H9 (cell line): ENCODE results near the gene RLBP1. TPM values are rescaled to one million over a fixed set of nuclear protein-coding genes. Genes with fewer than 3 reads are reported as not detected.

Source experiments
- DNase-seq: peaks from one replicate; pipeline ENCODE4 v3.0.0-alpha.2; 2017
- H2AFZ ChIP-seq: one replicate; pipeline ENCODE4 v1.6.1; 2013; ENCODE audit warnings: mild to moderate bottlenecking, low read length, control low read depth, moderate library complexity
- H2AK5ac ChIP-seq: 2 replicates; pipeline ENCODE4 v1.6.1; 2013; ENCODE audit warnings: low read length, control low read depth, mixed read lengths; ENCODE audit not compliant: insufficient read length
- H2BK120ac ChIP-seq: one replicate; pipeline ENCODE4 v1.6.1; 2013; ENCODE audit warnings: low read depth, mild to moderate bottlenecking, low read length, control low read depth, inconsistent platforms; ENCODE audit not compliant: poor library complexity, severe bottlenecking
- H2BK12ac ChIP-seq: 2 replicates; pipeline ENCODE4 v1.6.1; 2013; ENCODE audit warnings: low read length, control low read depth, mixed read lengths, low read depth; ENCODE audit not compliant: insufficient read length
- H2BK15ac ChIP-seq: 2 replicates; pipeline ENCODE4 v1.6.1; 2013; ENCODE audit warnings: low read depth, low read length, control low read depth
- H2BK20ac ChIP-seq: one replicate; pipeline ENCODE4 v1.6.1; 2013; ENCODE audit warnings: low read depth, mild to moderate bottlenecking, low read length, control low read depth, inconsistent platforms; ENCODE audit not compliant: poor library complexity, severe bottlenecking
- H2BK5ac ChIP-seq: 2 replicates; pipeline ENCODE4 v1.6.1; 2013; ENCODE audit warnings: low read length, control low read depth, mixed read lengths; ENCODE audit not compliant: insufficient read length
- H3K14ac ChIP-seq: 2 replicates; pipeline ENCODE4 v1.6.1; 2013; ENCODE audit warnings: low read length, control low read depth; ENCODE audit not compliant: insufficient read depth
- H3K18ac ChIP-seq: 2 replicates; pipeline ENCODE4 v1.6.1; 2013; ENCODE audit warnings: low read depth, mild to moderate bottlenecking, mixed read lengths, low read length, control low read depth; ENCODE audit not compliant: insufficient read length
- H3K23ac ChIP-seq: 2 replicates; pipeline ENCODE4 v1.6.1; 2013; ENCODE audit warnings: low read length, control low read depth, mixed read lengths, low read depth; ENCODE audit not compliant: insufficient read length
- H3K23me2 ChIP-seq: 2 replicates; pipeline ENCODE4 v1.6.1; 2013; ENCODE audit warnings: low read depth, mild to moderate bottlenecking, mixed read lengths, low read length, control low read depth; ENCODE audit not compliant: insufficient read length, poor library complexity, severe bottlenecking
- H3K27ac ChIP-seq: 2 replicates; pipeline ENCODE4 v1.5.1; 2013; ENCODE audit warnings: low read length, control low read depth, mixed read lengths, low read depth; ENCODE audit not compliant: insufficient read length
- H3K27me3 ChIP-seq: 2 replicates; pipeline ENCODE4 v1.6.1; 2013; ENCODE audit warnings: low read length, control low read depth, inconsistent platforms; ENCODE audit not compliant: insufficient read depth
- H3K4ac ChIP-seq: 2 replicates; pipeline ENCODE4 v1.6.1; 2013; ENCODE audit warnings: low read depth, mild to moderate bottlenecking, control low read depth, inconsistent platforms, low read length, moderate library complexity
- H3K4me1 ChIP-seq: 2 replicates; pipeline ENCODE4 v1.6.1; 2013; ENCODE audit warnings: low read length, control low read depth, inconsistent platforms; ENCODE audit not compliant: insufficient read depth
- H3K4me2 ChIP-seq: 2 replicates; pipeline ENCODE4 v1.6.1; 2013; ENCODE audit warnings: low read length, control low read depth, mixed read lengths; ENCODE audit not compliant: insufficient read length, insufficient read depth
- H3K56ac ChIP-seq: 2 replicates; pipeline ENCODE4 v1.6.1; 2013; ENCODE audit warnings: low read depth, mild to moderate bottlenecking, mixed read lengths, low read length, control low read depth; ENCODE audit not compliant: insufficient read length
- H3K79me1 ChIP-seq: 2 replicates; pipeline ENCODE4 v1.6.1; 2013; ENCODE audit warnings: low read depth, mild to moderate bottlenecking, moderate library complexity, low read length, control low read depth, inconsistent platforms; ENCODE audit not compliant: insufficient read depth, poor library complexity, severe bottlenecking
- H3K79me2 ChIP-seq: 2 replicates; pipeline ENCODE4 v1.6.1; 2013; ENCODE audit warnings: low read length, control low read depth, inconsistent platforms; ENCODE audit not compliant: insufficient read depth
- H3K9ac ChIP-seq: 2 replicates; pipeline ENCODE4 v1.6.1; 2013; ENCODE audit warnings: low read length, control low read depth, mixed read lengths; ENCODE audit not compliant: insufficient read length; ENCODE audit errors: extremely low read depth
- H3K9me3 ChIP-seq: one replicate; pipeline ENCODE4 v1.6.1; 2013; ENCODE audit warnings: low read depth, low read length, inconsistent platforms; ENCODE audit not compliant: control insufficient read depth
- H3T11ph ChIP-seq: one replicate; pipeline ENCODE4 v1.6.1; 2013; ENCODE audit warnings: mild to moderate bottlenecking, low read length, control low read depth, inconsistent platforms
- H4K20me1 ChIP-seq: one replicate; pipeline ENCODE4 v1.6.1; 2013; ENCODE audit not compliant: control insufficient read depth, insufficient read length, insufficient read depth
- H4K5ac ChIP-seq: 2 replicates; pipeline ENCODE4 v1.6.1; 2013; ENCODE audit warnings: low read depth, mild to moderate bottlenecking, mixed read lengths, low read length, control low read depth; ENCODE audit not compliant: insufficient read length
- H4K8ac ChIP-seq: replicated peaks from 2 replicates; pipeline ENCODE4 v1.6.1; 2013; ENCODE audit warnings: low read length, control low read depth, mixed read lengths, low read depth; ENCODE audit not compliant: insufficient read length
- H4K91ac ChIP-seq: 2 replicates; pipeline ENCODE4 v1.6.1; 2013; ENCODE audit warnings: low read depth, mild to moderate bottlenecking, moderate library complexity, mixed read lengths, low read length, control low read depth; ENCODE audit not compliant: insufficient read length
- H3K27ac Mint-ChIP-seq, 3 experiments: 2 replicates in 2 of 3; 3 replicates in 1 of 3; pipeline ENCODE4 v1.8.0; 2020 to 2021; ENCODE audit warnings: mixed read lengths in 3 of 3, mild to moderate bottlenecking in 1 of 3, moderate library complexity in 1 of 3
- H3K27me3 Mint-ChIP-seq: 2 replicates; pipeline ENCODE4 v1.8.0; 2021; ENCODE audit warnings: low read depth, mild to moderate bottlenecking, moderate library complexity, mixed read lengths
- H3K36me3 Mint-ChIP-seq, 3 experiments: 2 replicates in 2 of 3; 3 replicates in 1 of 3; pipeline ENCODE4 v1.8.0; 2020 to 2021; ENCODE audit warnings: low read depth in 3 of 3, mixed read lengths in 3 of 3; ENCODE audit not compliant: insufficient read depth in 1 of 3
- H3K4me1 Mint-ChIP-seq, 2 experiments: 2 replicates each; pipeline ENCODE4 v1.8.0; 2020; ENCODE audit warnings: mixed read lengths in 2 of 2
- H3K4me3 Mint-ChIP-seq, 2 experiments: 2 replicates in 1 of 2; 3 replicates in 1 of 2; pipeline ENCODE4 v1.8.0; 2020 to 2021; ENCODE audit warnings: mild to moderate bottlenecking in 2 of 2, mixed read lengths in 2 of 2, moderate library complexity in 1 of 2
- H3K9me3 Mint-ChIP-seq, 2 experiments: 2 replicates in 1 of 2; 3 replicates in 1 of 2; pipeline ENCODE4 v1.8.0; 2020; ENCODE audit warnings: mild to moderate bottlenecking in 2 of 2, mixed read lengths in 2 of 2, moderate library complexity in 1 of 2
- WGBS: extraction: QIAGEN DNeasy Blood & Tissue Kit; methylation state at CpG from one replicate; pipeline ENCODE4 v1.1.7; 2013; ENCODE audit warnings: missing lambda C conversion rate, low lambda C conversion rate, mixed read lengths; ENCODE audit not compliant: insufficient read length; ENCODE audit errors: extremely low coverage; 5-methylcytosine and 5-hydroxymethylcytosine counted together
- total RNA-seq: library from RNA; stranded (reverse); gene quantifications from 2 replicates; pipeline ENCODE4 v1.2.1, GENCODE V29; 2021
- TF ChIP-seq, protein P1 (sequence below): fragments of 200-600 bp; sonication (generic); conservative IDR thresholded peaks from 3 replicates; pipeline ENCODE4 v1.8.0; 2021; ENCODE audit warnings: antibody characterized with exemption, mild to moderate bottlenecking

RLBP1 gene
- total RNA-seq, 1 experiment from 2014 or later: not detected

DNA sequence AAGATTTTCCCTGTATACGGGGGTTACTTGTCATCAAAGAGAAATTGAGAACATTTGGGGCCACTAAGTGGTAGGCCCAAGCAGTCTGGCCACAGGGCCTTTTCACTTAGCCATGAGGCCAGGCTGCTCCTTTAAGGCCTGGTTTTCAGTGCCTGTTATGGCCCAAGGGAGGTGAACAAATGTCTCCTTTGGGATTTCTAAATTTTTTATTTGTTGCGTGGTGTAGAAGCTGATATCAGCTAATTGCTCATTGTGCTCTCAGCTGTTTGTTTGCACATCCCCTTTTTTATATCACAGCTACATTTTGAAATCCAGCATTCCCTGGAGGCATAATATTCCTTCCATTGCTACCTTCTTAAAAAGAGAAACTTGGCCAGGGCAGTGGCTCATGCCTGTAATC lies 48.5 kb downstream of the RLBP1 start:
- no peak overlapping the region for H3K27ac ChIP-seq
- no peak overlapping the region for H4K8ac ChIP-seq
- Mint-ChIP-seq H3K36me3 (no peaks in the 10 kb centered on the region; a peak in 2 of 7 replicates), H3K4me3 (no peak overlapping the region), H3K9me3 (no peaks in the 10 kb centered on the region), H3K27ac (no peak overlapping the region), H3K4me1 (peaks cover 3 to 7% of the 10 kb centered on the region in 2 experiments; a peak in 3 of 4 replicates), H3K27me3 (no peaks in the 10 kb centered on the region)
- H3K23ac ChIP-seq: no peak overlapping the region
- no peak for DNase-seq
- H2BK120ac ChIP-seq: no peak overlapping the region
- H2BK15ac ChIP-seq: no peak overlapping the region
- H3K9me3 ChIP-seq: no peaks in the 10 kb centered on the region
- no peak overlapping the region for H2BK12ac ChIP-seq
- no peaks in the 10 kb centered on the region for H3K23me2 ChIP-seq
- no peak overlapping the region for H2BK5ac ChIP-seq
- TF ChIP-seq, protein P1, sequence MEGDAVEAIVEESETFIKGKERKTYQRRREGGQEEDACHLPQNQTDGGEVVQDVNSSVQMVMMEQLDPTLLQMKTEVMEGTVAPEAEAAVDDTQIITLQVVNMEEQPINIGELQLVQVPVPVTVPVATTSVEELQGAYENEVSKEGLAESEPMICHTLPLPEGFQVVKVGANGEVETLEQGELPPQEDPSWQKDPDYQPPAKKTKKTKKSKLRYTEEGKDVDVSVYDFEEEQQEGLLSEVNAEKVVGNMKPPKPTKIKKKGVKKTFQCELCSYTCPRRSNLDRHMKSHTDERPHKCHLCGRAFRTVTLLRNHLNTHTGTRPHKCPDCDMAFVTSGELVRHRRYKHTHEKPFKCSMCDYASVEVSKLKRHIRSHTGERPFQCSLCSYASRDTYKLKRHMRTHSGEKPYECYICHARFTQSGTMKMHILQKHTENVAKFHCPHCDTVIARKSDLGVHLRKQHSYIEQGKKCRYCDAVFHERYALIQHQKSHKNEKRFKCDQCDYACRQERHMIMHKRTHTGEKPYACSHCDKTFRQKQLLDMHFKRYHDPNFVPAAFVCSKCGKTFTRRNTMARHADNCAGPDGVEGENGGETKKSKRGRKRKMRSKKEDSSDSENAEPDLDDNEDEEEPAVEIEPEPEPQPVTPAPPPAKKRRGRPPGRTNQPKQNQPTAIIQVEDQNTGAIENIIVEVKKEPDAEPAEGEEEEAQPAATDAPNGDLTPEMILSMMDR: no peak
- WGBS: no CpG with 5 or more reads among the region's 2 CpGs
- H3K79me1 ChIP-seq: no peaks in the 10 kb centered on the region
- no peak overlapping the region for H3K14ac ChIP-seq
- H4K20me1 ChIP-seq: no peaks in the 10 kb centered on the region
- no peak overlapping the region for H2AK5ac ChIP-seq
- H3K27me3 ChIP-seq: no peaks in the 10 kb centered on the region
- no peak overlapping the region for H3K18ac ChIP-seq
- H3K4me2 ChIP-seq: no peak overlapping the region
- no peak overlapping the region for H3K4ac ChIP-seq
- H2AFZ ChIP-seq: no peak overlapping the region
- no peaks in the 10 kb centered on the region for H3K4me1 ChIP-seq
- H4K91ac ChIP-seq: no peak overlapping the region
- H3K9ac ChIP-seq: no peak overlapping the region
- no peaks in the 10 kb centered on the region for H3K79me2 ChIP-seq
- H2BK20ac ChIP-seq: no peak overlapping the region
- no peak overlapping the region for H4K5ac ChIP-seq
- H3T11ph ChIP-seq: no peak overlapping the region
- no peak overlapping the region for H3K56ac ChIP-seq
